Activated naive CD4-positive, alpha-beta T cell treated with anti-CD3 and anti-CD28 coated beads, Interleukin-2, amount 10 ng/mL, durations not matched to agents 7 days and 5 days (primary cell): Measurements from ENCODE around the gene KIF13A.
"Not testable (repeated sequence)": the region's sequence is repeated elsewhere in the genome, so short reads cannot be mapped to it uniquely, and the experiment has no call there.

Experiments
- CTCF ChIA-PET: fragments of 350-600 bp; sonication (Branson Sonifier 250); formaldehyde crosslinking; loops from one replicate; lab custom pipeline; 2021; ENCODE audit warnings: antibody characterized with exemption; lab: Charles Lee
- DNase-seq: peaks from one replicate; pipeline ENCODE4 v3.0.0-alpha.2; 2020
- H3K27ac Mint-ChIP-seq: one replicate; pipeline ENCODE4 v1.8.0; 2021; ENCODE audit warnings: mild to moderate bottlenecking, moderate library complexity, mixed read lengths
- H3K27me3 Mint-ChIP-seq: one replicate; pipeline ENCODE4 v1.8.0; 2021; ENCODE audit warnings: mild to moderate bottlenecking, mixed read lengths
- H3K36me3 Mint-ChIP-seq: one replicate; pipeline ENCODE4 v1.8.0; 2021; ENCODE audit warnings: mixed read lengths
- H3K4me1 Mint-ChIP-seq: one replicate; pipeline ENCODE4 v1.8.0; 2021; ENCODE audit warnings: mixed read lengths
- H3K4me3 Mint-ChIP-seq: one replicate; pipeline ENCODE4 v1.8.0; 2021; ENCODE audit warnings: mild to moderate bottlenecking, moderate library complexity, mixed read lengths
- H3K9me3 Mint-ChIP-seq: one replicate; pipeline ENCODE4 v1.8.0; 2021; ENCODE audit warnings: mixed read lengths

Gene KIF13A

GRCh38 chr6:17865243-17865642 is 122.2 kb downstream of the KIF13A start:
- Mint-ChIP-seq H3K27me3 (peaks cover 13% of the 10 kb centered on the region), H3K9me3 (no peaks in the 10 kb centered on the region), H3K27ac (no peak overlapping the region), H3K4me3 (no peak overlapping the region), H3K4me1 (no peaks in the 10 kb centered on the region), H3K36me3 (no peaks in the 10 kb centered on the region)
- CTCF ChIA-PET = no interaction called here
- no peak for DNase-seq

GRCh38 chr6:17863901-17864754 is 123.3 kb downstream of the KIF13A start:
- CTCF ChIA-PET = no interaction called here
- Mint-ChIP-seq H3K36me3 (no peaks in the 10 kb centered on the region), H3K4me3 (no peak overlapping the region), H3K9me3 (no peaks in the 10 kb centered on the region), H3K27me3 (peaks cover 7% of the 10 kb centered on the region), H3K27ac (no peak overlapping the region), H3K4me1 (no peaks in the 10 kb centered on the region)
- DNase-seq = no peak

- H3K27me3 Mint-ChIP-seq = peaks cover 10% of the 10 kb centered on the region
- no peak overlapping the region for H3K4me3 Mint-ChIP-seq
- H3K4me1 Mint-ChIP-seq = no peaks in the 10 kb centered on the region
- no peaks in the 10 kb centered on the region for H3K36me3 Mint-ChIP-seq
- DNase-seq = no peak
- H3K27ac Mint-ChIP-seq = no peak overlapping the region
- no peaks in the 10 kb centered on the region for H3K9me3 Mint-ChIP-seq
- CTCF ChIA-PET = no interaction called here
Observed at GRCh38 chr6:17861361-17861760, 126.1 kb downstream of the KIF13A start.

- Mint-ChIP-seq H3K4me3 (no peak overlapping the region), H3K9me3 (no peaks in the 10 kb centered on the region), H3K4me1 (no peaks in the 10 kb centered on the region), H3K27ac (no peak overlapping the region), H3K27me3 (peaks cover 3% of the 10 kb centered on the region), H3K36me3 (no peaks in the 10 kb centered on the region)
- CTCF ChIA-PET = no interaction called here
- no peak for DNase-seq
Observed at GRCh38 chr6:17859846-17860245, 127.6 kb downstream of the KIF13A start.

GRCh38 chr6:17858584-17858983 is 128.9 kb downstream of the KIF13A start:
- no peak for DNase-seq
- Mint-ChIP-seq H3K27ac (no peak overlapping the region), H3K9me3 (no peaks in the 10 kb centered on the region), H3K4me3 (no peak overlapping the region), H3K27me3 (peaks cover 3% of the 10 kb centered on the region), H3K36me3 (no peaks in the 10 kb centered on the region), H3K4me1 (no peaks in the 10 kb centered on the region)
- CTCF ChIA-PET = no interaction called here

GRCh38 chr6:17857188-17857587 is 130.2 kb downstream of the KIF13A start:
- CTCF ChIA-PET, DNase-seq, H3K4me1 Mint-ChIP-seq, H3K27ac Mint-ChIP-seq, H3K27me3 Mint-ChIP-seq, H3K36me3 Mint-ChIP-seq, H3K9me3 Mint-ChIP-seq, H3K4me3 Mint-ChIP-seq: not testable (repeated sequence)

GRCh38 chr6:17856306-17856705 is 131.1 kb downstream of the KIF13A start:
- Mint-ChIP-seq H3K27me3 (peaks cover 3% of the 10 kb centered on the region), H3K36me3 (no peaks in the 10 kb centered on the region), H3K4me1 (no peaks in the 10 kb centered on the region), H3K4me3 (no peak overlapping the region), H3K27ac (no peak overlapping the region), H3K9me3 (no peaks in the 10 kb centered on the region)
- no peak for DNase-seq
- CTCF ChIA-PET = no interaction called here

GRCh38 chr6:17855381-17855780 is 132.1 kb downstream of the KIF13A start:
- H3K9me3 Mint-ChIP-seq = no peaks in the 10 kb centered on the region
- H3K4me1 Mint-ChIP-seq = no peaks in the 10 kb centered on the region
- H3K4me3 Mint-ChIP-seq = no peak overlapping the region
- peaks cover 3% of the 10 kb centered on the region for H3K27me3 Mint-ChIP-seq
- DNase-seq = no peak
- no peak overlapping the region for H3K27ac Mint-ChIP-seq
- CTCF ChIA-PET = no interaction called here
- H3K36me3 Mint-ChIP-seq = no peaks in the 10 kb centered on the region

- CTCF ChIA-PET = no interaction called here
- Mint-ChIP-seq H3K4me3 (no peak overlapping the region), H3K36me3 (no peaks in the 10 kb centered on the region), H3K4me1 (no peaks in the 10 kb centered on the region), H3K27me3 (peaks cover 3% of the 10 kb centered on the region), H3K9me3 (no peaks in the 10 kb centered on the region), H3K27ac (no peak overlapping the region)
- DNase-seq = no peak
Observed at GRCh38 chr6:17853533-17853932, 133.9 kb downstream of the KIF13A start.

GRCh38 chr6:17851720-17852161 is 135.7 kb downstream of the KIF13A start:
- Mint-ChIP-seq H3K9me3 (no peaks in the 10 kb centered on the region), H3K4me1 (no peaks in the 10 kb centered on the region), H3K27me3 (peaks cover 3% of the 10 kb centered on the region), H3K27ac (no peak overlapping the region), H3K4me3 (no peak overlapping the region), H3K36me3 (no peaks in the 10 kb centered on the region)
- CTCF ChIA-PET = no interaction called here
- no peak for DNase-seq

GRCh38 chr6:17851001-17851719 is 136.3 kb downstream of the KIF13A start:
- H3K4me3 Mint-ChIP-seq = no peak overlapping the region
- CTCF ChIA-PET = no interaction called here
- no peak overlapping the region for H3K27ac Mint-ChIP-seq
- no peaks in the 10 kb centered on the region for H3K9me3 Mint-ChIP-seq
- H3K4me1 Mint-ChIP-seq = no peaks in the 10 kb centered on the region
- no peaks in the 10 kb centered on the region for H3K27me3 Mint-ChIP-seq
- H3K36me3 Mint-ChIP-seq = no peaks in the 10 kb centered on the region
- DNase-seq = no peak

GRCh38 chr6:17850281-17850680 is 137.2 kb downstream of the KIF13A start:
- H3K27ac Mint-ChIP-seq = no peak overlapping the region
- no peaks in the 10 kb centered on the region for H3K27me3 Mint-ChIP-seq
- no peaks in the 10 kb centered on the region for H3K36me3 Mint-ChIP-seq
- DNase-seq = no peak
- CTCF ChIA-PET = no interaction called here
- no peaks in the 10 kb centered on the region for H3K9me3 Mint-ChIP-seq
- no peak overlapping the region for H3K4me3 Mint-ChIP-seq
- H3K4me1 Mint-ChIP-seq = no peaks in the 10 kb centered on the region

- CTCF ChIA-PET = no interaction called here
- DNase-seq = no peak
- no peaks in the 10 kb centered on the region for H3K27me3 Mint-ChIP-seq
Observed at GRCh38 chr6:17847203-17847760, 140.2 kb downstream of the KIF13A start.

GRCh38 chr6:17846762-17847161 is 140.7 kb downstream of the KIF13A start:
- Mint-ChIP-seq H3K9me3 (no peaks in the 10 kb centered on the region), H3K27me3 (no peaks in the 10 kb centered on the region), H3K27ac (no peak overlapping the region), H3K4me1 (peaks cover 4% of the 10 kb centered on the region), H3K36me3 (no peaks in the 10 kb centered on the region), H3K4me3 (no peak overlapping the region)
- DNase-seq = no peak
- CTCF ChIA-PET = no interaction called here

More at GRCh38 chr6:17847203-17847760, 140.2 kb downstream of the KIF13A start:
- no peaks in the 10 kb centered on the region for H3K36me3 Mint-ChIP-seq
- H3K4me3 Mint-ChIP-seq = no peak overlapping the region
- H3K27ac Mint-ChIP-seq = no peak overlapping the region
- peaks cover 4% of the 10 kb centered on the region for H3K4me1 Mint-ChIP-seq
- H3K9me3 Mint-ChIP-seq = no peaks in the 10 kb centered on the region
